Inferior parietal cortex (tissue), 1 donor: ENCODE data around the gene SERAC1.

Experiments
- DNase-seq: peaks from one replicate; pipeline ENCODE4 v3.0.0-alpha.2; 2016; ENCODE audit errors: extremely low spot score

The SERAC1 gene

DNA sequence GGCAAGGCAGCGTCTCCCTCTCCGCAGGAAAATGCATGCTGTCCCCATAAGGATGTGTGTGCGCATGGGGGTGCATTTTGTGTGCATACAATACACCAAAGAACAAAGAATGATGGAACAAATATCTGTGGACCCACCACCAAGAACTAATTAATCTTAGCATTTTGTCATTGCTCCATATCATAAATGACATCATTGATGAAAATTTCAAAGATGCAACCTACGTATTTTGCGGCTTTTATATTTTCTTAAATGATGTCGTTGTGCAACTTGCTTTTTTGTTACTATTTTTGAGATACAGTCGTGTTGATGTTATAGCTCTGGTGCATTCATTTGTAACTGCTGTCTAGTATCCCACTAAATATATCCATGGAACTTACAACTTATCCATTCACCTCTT is 89.7 kb downstream of the SERAC1 start:
- DNase-seq, result no peak

DNA sequence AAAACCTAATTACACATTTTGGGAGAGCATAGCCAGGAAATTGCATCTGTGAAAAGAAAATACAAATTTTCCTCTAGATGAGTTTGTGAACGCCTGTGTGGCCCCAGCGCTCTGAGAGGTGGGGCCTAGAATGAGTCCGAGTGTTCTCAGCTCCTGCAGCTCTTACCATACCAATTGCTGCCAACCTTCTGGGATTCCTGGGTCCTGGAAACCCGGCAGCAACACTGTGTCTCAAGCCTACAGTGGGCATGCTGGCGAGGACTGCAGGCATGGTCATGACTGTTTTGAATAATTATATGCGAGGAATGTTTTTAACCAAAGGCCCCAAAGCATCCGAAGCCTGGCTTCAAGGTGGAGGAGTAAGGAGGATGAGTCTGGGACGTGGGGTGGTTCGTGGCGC is 90.4 kb downstream of the SERAC1 start:
- DNase-seq, result no peak

DNA sequence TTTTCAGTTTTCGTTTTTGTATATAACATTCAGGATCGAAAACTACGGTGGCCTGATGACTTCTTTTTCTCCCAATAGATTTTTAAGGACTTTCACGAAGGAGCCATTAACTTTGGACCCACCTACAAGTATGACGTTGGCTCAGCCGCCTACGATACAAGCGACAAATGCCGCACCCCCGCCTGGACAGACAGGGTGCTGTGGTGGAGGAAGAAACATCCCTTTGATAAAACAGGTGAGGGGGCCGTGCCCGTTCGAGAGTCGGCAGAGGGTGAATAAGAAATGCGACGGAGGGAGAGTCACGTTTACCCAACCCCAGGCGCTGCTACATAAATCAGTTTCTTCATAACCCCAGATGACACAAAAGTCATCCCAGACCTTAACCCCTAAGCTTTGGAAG is 91.5 kb downstream of the SERAC1 start:
- no peak for DNase-seq

DNA sequence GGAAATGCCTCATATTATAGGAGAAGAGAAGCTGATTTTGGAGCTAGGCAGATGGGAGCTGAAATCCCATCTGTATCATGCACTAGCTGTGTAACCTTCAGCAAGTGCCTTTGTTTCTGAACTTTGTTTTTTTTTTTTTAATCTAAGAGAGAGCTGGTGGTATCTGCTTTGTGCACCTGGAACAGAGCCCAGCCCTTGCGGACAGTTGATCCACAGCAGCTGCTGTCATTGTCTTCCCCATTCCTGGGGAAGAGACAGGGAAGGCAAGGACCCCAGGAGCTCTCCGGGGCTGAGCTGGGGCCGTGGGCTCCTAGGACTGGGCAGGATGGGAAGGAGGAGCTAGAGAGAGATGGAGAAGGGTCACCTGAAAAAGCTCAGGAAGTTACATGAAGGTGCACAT is 94.3 kb downstream of the SERAC1 start:
- DNase-seq, result no peak

GRCh38 chr6:158072083-158072721 is 95.9 kb downstream of the SERAC1 start:
- peak; percentile 86 for DNase-seq

GRCh38 chr6:158071121-158072082 is 96.7 kb downstream of the SERAC1 start:
- DNase-seq, result no peak

- no peak for DNase-seq
These were observed 97.5 kb downstream of the SERAC1 start for GRCh38 chr6:158070513-158070912.

- DNase-seq, result no peak
These were observed 98.3 kb downstream of the SERAC1 start for GRCh38 chr6:158069800-158070195.

DNA sequence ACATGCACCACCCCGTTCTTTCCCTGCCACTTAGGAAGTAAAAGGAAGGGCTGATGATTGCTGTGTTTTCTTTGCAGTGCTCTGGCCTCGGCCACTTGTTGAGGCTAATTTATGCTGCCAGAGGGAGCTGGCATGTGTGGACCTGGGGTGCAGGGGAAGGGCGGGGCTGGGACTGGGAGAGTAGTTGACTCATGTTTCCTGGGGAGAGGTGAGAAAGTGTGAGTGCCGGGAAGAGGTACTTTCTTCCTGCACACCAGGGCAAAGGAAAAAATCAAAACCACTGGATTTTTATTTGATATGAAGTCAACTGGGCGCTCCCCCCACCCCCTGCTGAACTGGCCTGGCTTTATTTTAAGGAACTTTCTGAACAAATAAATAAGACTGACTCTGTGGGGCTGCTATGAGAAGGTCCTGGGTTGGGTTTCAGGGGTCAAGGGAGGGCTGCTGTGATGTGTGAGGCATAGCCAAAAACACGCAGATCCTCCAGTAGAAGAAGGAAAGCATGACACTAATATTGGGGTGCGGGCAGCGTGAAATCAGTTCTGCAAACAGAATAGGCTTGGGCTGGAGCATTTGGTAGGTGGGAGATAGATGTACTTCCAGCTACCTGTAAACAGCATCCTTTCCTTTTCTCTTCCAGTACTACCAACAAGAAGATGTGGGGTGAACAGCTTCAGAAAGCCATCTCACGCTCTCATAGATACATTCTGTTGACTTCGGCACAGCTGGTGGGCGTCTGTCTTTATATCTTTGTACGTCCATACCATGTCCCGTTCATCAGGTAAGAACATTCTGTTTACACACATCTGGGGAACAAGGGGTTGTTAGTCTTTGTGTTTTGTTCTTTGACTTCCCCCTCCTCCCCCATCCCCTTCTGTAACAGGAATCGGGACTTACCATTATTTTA is 98.9 kb downstream of the SERAC1 start:
- DNase-seq, result no peak

DNA sequence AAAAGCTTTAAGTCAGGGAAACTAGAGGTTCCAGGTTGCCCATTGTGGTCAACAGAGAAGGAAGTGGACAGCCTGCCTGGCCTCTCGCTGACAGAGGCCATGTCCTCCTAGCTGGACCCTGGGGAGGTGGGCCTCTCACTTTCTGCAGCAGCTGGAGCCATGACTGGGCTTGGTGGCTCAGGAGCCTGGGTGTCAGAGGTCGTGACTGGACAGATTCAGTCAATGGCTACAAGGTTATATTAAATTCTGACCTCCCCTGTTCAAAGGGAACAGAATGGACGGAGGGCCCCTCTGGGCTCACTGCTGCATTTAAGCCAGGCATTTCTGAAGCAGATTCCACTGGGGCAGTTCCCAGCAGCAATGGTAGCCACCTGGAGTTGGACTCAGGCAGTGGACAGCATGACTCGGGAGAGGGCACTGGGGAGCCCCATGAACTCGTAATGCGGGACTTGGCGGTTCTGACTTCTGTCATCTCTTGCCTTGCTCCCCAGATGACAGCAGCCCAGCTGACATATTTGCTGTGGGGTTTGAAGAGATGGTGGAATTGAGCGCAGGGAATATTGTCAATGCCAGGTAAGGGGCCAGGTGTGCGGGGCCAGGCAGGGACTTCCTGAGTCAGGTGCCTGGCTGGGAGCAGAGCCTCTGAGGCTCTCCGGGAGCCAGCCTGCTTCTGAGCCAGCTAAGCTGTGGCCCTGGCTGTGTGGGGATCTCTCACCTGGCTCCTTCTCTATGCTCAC is 99.7 kb downstream of the SERAC1 start:
- no peak for DNase-seq

DNA sequence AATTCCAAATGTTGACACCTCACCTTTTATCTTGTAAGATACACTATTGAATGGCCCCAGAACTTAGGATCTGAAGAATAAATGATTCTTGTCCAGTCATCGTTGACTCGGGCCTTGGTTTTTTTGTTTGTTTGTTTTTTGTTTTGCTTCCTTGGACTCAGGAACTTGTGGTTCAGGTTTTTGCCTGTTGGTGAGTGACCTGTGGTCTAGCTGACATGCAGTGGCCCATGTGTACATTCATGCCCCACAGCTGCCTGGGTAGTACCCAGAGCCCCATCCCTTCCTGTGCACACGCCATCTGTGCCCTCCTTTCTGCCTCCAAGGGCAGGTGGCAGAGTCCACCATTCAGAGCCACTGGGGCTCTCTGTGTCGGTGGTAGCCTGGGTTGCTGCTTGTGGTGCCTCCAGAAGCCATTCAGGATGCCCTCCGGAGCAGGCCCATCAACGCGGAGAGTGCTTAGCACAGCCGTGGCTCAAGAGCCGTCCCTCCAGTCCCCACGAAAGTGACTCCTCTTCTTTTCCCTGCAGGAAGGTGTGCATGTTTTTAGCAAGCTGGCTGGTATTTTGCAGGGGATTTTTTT is 100.5 kb downstream of the SERAC1 start:
- no peak for DNase-seq

- no peak for DNase-seq
These were observed 101.8 kb downstream of the SERAC1 start for GRCh38 chr6:158066136-158066781.

DNA sequence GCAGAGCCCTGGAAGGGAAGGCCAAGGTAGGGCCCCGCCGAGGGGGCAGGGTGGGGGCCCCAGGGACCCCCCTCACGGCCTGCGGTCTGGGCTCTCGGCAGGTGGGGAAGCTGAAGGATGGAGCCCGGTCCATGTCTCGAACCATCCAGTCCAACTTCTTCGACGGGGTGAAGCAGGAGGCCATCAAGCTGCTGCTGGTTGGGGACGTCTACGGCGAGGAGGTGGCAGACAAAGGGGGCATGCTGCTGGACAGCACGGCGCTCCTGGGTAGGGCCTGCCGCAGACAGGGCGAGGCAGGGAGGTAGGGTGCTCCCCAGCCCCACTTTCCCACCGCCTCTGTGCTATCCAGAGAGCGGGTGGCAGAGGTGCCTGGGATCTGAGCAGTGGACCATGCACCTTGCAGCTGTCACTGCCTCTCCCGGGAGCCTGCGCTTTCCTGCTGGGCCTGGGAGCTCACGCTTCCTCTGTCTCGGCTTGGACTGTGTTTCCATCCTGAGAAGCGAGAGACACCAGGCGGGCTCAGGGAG is 103.3 kb downstream of the SERAC1 start:
- no peak for DNase-seq

DNA sequence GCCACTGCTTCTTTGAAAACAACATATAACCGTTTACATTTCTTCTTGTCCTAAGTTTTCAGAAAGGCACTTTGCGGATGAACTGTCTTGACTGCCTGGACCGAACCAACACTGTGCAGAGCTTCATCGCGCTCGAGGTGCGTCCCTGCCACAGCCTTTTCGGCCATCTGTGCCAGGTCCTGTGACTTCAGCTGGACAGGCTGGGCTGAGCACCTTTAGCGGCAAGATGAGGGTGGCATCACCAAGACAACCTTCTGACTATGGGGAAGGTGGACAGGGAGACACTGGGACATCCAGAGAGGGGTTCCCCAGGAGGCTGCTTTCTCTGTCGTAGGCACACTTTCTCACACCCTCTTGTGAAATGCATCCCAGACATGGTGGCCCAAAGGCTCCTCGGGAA is 104.3 kb downstream of the SERAC1 start:
- DNase-seq, result no peak

GRCh38 chr6:158061709-158062461 is 106.2 kb downstream of the SERAC1 start:
- DNase-seq, result no peak

- DNase-seq, result no peak
These were observed 106.7 kb downstream of the SERAC1 start for GRCh38 chr6:158061361-158061708.

GRCh38 chr6:158060455-158061360 is 107.4 kb downstream of the SERAC1 start:
- DNase-seq, result peak; percentile 73
